CD4-positive, alpha-beta T cell (primary cell): Measurements from ENCODE around the gene CACNA1H. TPM values are rescaled to one million over a fixed set of nuclear protein-coding genes. Genes with fewer than 3 reads are reported as not detected.

ENCODE experiments used
- ATAC-seq: fragments of 200-7000 bp; cut with Tn5 transposase; one replicate; pipeline ENCODE4 v1.10.0; 2022; ENCODE audit warnings: mild to moderate bottlenecking; ENCODE audit not compliant: poor library complexity
- CTCF ChIA-PET: fragments of 350-600 bp; sonication (Branson Sonifier 250); formaldehyde crosslinking; loops from one replicate; lab custom pipeline; 2021; ENCODE audit warnings: antibody characterized with exemption, inconsistent platforms; lab: Charles Lee
- POLR2A ChIA-PET: fragments of 350-600 bp; sonication (Branson Sonifier 250); formaldehyde crosslinking; loops from one replicate; lab custom pipeline; 2021; ENCODE audit warnings: antibody characterized with exemption, inconsistent platforms; lab: Charles Lee
- DNase-seq, 14 experiments: peaks; one replicate each; pipeline ENCODE4 v3.0.0-alpha.2; 2013 to 2020; ENCODE audit warnings: mixed read lengths in 2 of 14
- H3K27ac ChIP-seq, 2 donors: one replicate each; pipeline versions ENCODE4 v1.5.1 to v1.7.0; 2013; ENCODE audit warnings: low read length in 2 of 2, low read depth in 1 of 2, mild to moderate bottlenecking in 1 of 2
- H3K27me3 ChIP-seq, 2 experiments: 1 replicate in 1 of 2; 2 replicates in 1 of 2; pipeline versions ENCODE4 v1.6.1 to v1.7.0; 2013; ENCODE audit warnings: low read length in 2 of 2, control low read depth in 1 of 2, mild to moderate bottlenecking in 1 of 2, moderate library complexity in 1 of 2; ENCODE audit not compliant: insufficient read depth in 2 of 2, control insufficient read depth in 1 of 2
- H3K36me3 ChIP-seq: one replicate; pipeline ENCODE4 v1.6.1; 2013; ENCODE audit warnings: low read length, control low read depth; ENCODE audit not compliant: insufficient read depth
- H3K4me1 ChIP-seq: one replicate; pipeline ENCODE4 v1.6.1; 2013; ENCODE audit warnings: low read length, control low read depth; ENCODE audit not compliant: insufficient read depth
- H3K4me3 ChIP-seq: one replicate; pipeline ENCODE4 v1.5.1; 2013; ENCODE audit warnings: mild to moderate bottlenecking, low read length, moderate library complexity
- H3K9me3 ChIP-seq, 2 experiments: 1 replicate in 1 of 2; 2 replicates in 1 of 2; pipeline versions ENCODE4 v1.6.1 to v1.7.0; 2013; ENCODE audit warnings: low read length in 2 of 2, mild to moderate bottlenecking in 2 of 2, control low read depth in 1 of 2, moderate library complexity in 1 of 2; ENCODE audit not compliant: control insufficient read depth in 1 of 2, insufficient read depth in 1 of 2
- H3K27ac Mint-ChIP-seq: one replicate; pipeline ENCODE4 v1.8.0; 2020; ENCODE audit warnings: mixed read lengths
- H3K27me3 Mint-ChIP-seq: one replicate; pipeline ENCODE4 v1.8.0; 2021; ENCODE audit warnings: mixed read lengths
- H3K36me3 Mint-ChIP-seq: one replicate; pipeline ENCODE4 v1.8.0; 2021; ENCODE audit warnings: low read depth, mixed read lengths
- H3K4me1 Mint-ChIP-seq: one replicate; pipeline ENCODE4 v1.8.0; 2021; ENCODE audit warnings: low read depth, mixed read lengths
- H3K4me3 Mint-ChIP-seq: one replicate; pipeline ENCODE4 v1.8.0; 2020; ENCODE audit warnings: mild to moderate bottlenecking, mixed read lengths
- H3K9me3 Mint-ChIP-seq: one replicate; pipeline ENCODE4 v1.8.0; 2020; ENCODE audit warnings: mixed read lengths
- intact Hi-C, 2 experiments: fragments of 100-400 bp; cut with DNase I in 1 of 2; cut with micrococcal nuclease in 1 of 2; formaldehyde crosslinking; loops; one replicate each; pipeline versions ENCODE4 v1.15.1 to v1.9.0; 2023 to 2025; cut with DNase I, micrococcal nuclease
- total RNA-seq, 174 experiments: library from RNA in 2 of 174; stranded (reverse) in 2 of 174; gene quantifications; one replicate each; pipeline ENCODE4 v1.2.3 and lab custom pipeline; 2021 to 2026
- TF ChIP-seq, protein P1 (sequence below): fragments of 200-600 bp; IDR thresholded peaks from one replicate; pipeline ENCODE4 v1.8.0; 2022; ENCODE audit warnings: antibody characterized with exemption, mild to moderate bottlenecking

Gene CACNA1H
- total RNA-seq, 2 experiments from 2014 or later = 5.7 to 6.3 TPM

DNA sequence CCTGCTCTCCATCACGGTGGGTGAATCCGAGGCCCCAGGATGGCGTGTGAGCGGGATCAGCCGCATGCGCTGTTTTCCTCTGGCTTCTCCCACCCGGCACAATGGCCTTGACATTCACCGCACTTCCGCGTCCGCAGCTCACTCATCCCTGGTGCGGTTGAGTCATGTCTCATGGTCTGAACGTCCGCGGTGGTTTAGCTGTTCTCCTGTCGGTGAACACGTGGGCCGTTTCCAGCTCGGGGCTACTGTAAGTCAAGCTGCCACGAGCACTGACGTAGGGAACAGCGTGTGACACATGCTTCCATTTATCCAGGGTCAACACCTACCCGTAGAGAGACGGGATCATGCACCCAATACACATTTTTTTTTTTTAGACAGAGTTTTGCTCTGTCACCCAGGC, 15.3 kb upstream of the CACNA1H start:
- H3K27me3 Mint-ChIP-seq = peaks cover 4% of the 10 kb centered on the region
- Histone ChIP-seq H3K36me3 (no peaks in the 10 kb centered on the region), H3K9me3 (no peaks in the 10 kb centered on the region), H3K27ac (no peak overlapping the region), H3K27me3 (no peaks in the 10 kb centered on the region), H3K4me3 (no peak overlapping the region), H3K4me1 (no peaks in the 10 kb centered on the region)
- no peaks in the 10 kb centered on the region for H3K9me3 Mint-ChIP-seq
- no peaks in the 10 kb centered on the region for H3K4me1 Mint-ChIP-seq
- TF ChIP-seq, protein P1, sequence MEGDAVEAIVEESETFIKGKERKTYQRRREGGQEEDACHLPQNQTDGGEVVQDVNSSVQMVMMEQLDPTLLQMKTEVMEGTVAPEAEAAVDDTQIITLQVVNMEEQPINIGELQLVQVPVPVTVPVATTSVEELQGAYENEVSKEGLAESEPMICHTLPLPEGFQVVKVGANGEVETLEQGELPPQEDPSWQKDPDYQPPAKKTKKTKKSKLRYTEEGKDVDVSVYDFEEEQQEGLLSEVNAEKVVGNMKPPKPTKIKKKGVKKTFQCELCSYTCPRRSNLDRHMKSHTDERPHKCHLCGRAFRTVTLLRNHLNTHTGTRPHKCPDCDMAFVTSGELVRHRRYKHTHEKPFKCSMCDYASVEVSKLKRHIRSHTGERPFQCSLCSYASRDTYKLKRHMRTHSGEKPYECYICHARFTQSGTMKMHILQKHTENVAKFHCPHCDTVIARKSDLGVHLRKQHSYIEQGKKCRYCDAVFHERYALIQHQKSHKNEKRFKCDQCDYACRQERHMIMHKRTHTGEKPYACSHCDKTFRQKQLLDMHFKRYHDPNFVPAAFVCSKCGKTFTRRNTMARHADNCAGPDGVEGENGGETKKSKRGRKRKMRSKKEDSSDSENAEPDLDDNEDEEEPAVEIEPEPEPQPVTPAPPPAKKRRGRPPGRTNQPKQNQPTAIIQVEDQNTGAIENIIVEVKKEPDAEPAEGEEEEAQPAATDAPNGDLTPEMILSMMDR = no peak
- no peaks in the 10 kb centered on the region for H3K36me3 Mint-ChIP-seq
- DNase-seq (no peak), ATAC-seq (no peak)
- H3K4me3 Mint-ChIP-seq = no peak overlapping the region
- ChIA-PET CTCF (no interaction called here), POLR2A (no interaction called here)
- H3K27ac Mint-ChIP-seq = no peak overlapping the region
- intact Hi-C loops = no loop called here

DNA sequence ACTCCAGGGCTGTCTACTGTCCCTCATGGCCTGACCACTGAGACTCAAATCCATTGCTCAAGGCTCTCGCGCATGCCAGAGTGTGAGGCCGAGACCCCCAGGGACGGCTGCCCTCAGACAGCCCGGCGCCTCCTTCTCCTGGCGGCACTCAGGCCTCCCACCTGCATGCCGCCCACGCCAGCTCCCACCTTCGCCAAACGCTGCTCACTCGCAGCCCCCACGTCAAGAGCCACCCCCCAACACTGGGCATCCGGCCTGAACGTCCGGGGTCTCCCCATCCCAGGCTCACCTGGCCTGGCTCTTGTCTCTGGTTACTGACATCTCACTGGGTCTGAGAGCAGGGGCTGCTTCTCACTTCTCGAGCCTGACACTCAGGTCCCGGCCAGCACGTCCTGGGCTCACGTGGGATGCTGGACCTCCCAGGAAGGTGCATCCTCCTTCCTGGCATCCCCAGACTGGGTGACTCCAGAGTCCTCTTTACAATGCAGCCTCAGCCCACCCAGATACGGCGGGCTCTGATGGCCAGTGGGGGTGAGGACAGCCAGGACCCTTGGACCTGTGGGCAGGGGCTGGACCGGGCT, 12.2 kb upstream of the CACNA1H start:
- intact Hi-C loops = no loop called here
- POLR2A ChIA-PET = no interaction called here
- DNase-seq = no peak

DNA sequence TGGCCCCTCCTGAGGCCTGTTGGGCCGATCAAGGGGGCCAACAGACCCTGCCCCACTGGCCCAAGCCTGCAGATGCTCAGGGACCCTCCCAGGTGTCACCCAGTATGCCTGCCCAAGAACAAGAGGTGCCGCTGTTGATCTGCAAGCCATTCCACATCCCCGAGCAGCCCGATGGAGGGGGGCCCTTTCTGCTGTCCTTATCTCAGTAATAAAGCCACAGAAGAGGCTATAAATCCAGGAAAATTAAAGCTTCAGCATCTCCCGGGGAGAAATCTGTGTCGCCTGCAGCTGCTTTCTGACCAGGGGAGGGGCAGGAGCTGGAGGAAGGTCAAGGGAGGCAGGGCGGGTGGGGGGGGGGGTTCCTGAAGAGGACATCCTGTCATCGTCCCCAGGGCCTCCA, 11.7 kb upstream of the CACNA1H start:
- Mint-ChIP-seq H3K27me3 (peaks cover 3% of the 10 kb centered on the region), H3K27ac (no peak overlapping the region), H3K9me3 (no peaks in the 10 kb centered on the region), H3K4me1 (no peaks in the 10 kb centered on the region), H3K36me3 (no peaks in the 10 kb centered on the region), H3K4me3 (no peak overlapping the region)
- POLR2A ChIA-PET = no interaction called here
- no peaks in the 10 kb centered on the region for H3K9me3 ChIP-seq
- CTCF ChIA-PET = no interaction called here
- no peaks in the 10 kb centered on the region for H3K36me3 ChIP-seq
- TF ChIP-seq, protein P1 = no peak
- DNase-seq = no peak
- no peak overlapping the region for H3K4me3 ChIP-seq
- no peaks in the 10 kb centered on the region for H3K4me1 ChIP-seq
- ATAC-seq = no peak
- intact Hi-C loops = no loop called here
- H3K27me3 ChIP-seq = no peaks in the 10 kb centered on the region
- no peak overlapping the region for H3K27ac ChIP-seq

More for the DNA sequence above, 12.2 kb upstream of the CACNA1H start:
- no peak overlapping the region for H3K4me3 ChIP-seq
- H3K27me3 ChIP-seq = no peaks in the 10 kb centered on the region
- Mint-ChIP-seq H3K9me3 (no peaks in the 10 kb centered on the region), H3K27me3 (peaks cover 4% of the 10 kb centered on the region), H3K4me1 (no peaks in the 10 kb centered on the region), H3K4me3 (no peak overlapping the region), H3K36me3 (no peaks in the 10 kb centered on the region), H3K27ac (no peak overlapping the region)
- TF ChIP-seq, protein P1 = no peak
- no peak overlapping the region for H3K27ac ChIP-seq
- no peaks in the 10 kb centered on the region for H3K9me3 ChIP-seq
- CTCF ChIA-PET = no interaction called here
- H3K4me1 ChIP-seq = no peaks in the 10 kb centered on the region
- H3K36me3 ChIP-seq = no peaks in the 10 kb centered on the region
- ATAC-seq = no peak
